ENCODE data around the gene ZNF230. TPM values are rescaled to one million over a fixed set of nuclear protein-coding genes. Genes with fewer than 3 reads are reported as not detected.

Gene ZNF230
- total and polyA plus RNA-seq, 9 of the 15 experiments (the other 6 are each of a cell fraction or from before 2014, with no cell fraction given): 1.3 to 4.0 (median 2.2) TPM

GRCh38 chr19:44032001-44032610 lies 29.3 kb downstream of the ZNF230 start (continued):
- TF ChIP-seq, protein P1, sequence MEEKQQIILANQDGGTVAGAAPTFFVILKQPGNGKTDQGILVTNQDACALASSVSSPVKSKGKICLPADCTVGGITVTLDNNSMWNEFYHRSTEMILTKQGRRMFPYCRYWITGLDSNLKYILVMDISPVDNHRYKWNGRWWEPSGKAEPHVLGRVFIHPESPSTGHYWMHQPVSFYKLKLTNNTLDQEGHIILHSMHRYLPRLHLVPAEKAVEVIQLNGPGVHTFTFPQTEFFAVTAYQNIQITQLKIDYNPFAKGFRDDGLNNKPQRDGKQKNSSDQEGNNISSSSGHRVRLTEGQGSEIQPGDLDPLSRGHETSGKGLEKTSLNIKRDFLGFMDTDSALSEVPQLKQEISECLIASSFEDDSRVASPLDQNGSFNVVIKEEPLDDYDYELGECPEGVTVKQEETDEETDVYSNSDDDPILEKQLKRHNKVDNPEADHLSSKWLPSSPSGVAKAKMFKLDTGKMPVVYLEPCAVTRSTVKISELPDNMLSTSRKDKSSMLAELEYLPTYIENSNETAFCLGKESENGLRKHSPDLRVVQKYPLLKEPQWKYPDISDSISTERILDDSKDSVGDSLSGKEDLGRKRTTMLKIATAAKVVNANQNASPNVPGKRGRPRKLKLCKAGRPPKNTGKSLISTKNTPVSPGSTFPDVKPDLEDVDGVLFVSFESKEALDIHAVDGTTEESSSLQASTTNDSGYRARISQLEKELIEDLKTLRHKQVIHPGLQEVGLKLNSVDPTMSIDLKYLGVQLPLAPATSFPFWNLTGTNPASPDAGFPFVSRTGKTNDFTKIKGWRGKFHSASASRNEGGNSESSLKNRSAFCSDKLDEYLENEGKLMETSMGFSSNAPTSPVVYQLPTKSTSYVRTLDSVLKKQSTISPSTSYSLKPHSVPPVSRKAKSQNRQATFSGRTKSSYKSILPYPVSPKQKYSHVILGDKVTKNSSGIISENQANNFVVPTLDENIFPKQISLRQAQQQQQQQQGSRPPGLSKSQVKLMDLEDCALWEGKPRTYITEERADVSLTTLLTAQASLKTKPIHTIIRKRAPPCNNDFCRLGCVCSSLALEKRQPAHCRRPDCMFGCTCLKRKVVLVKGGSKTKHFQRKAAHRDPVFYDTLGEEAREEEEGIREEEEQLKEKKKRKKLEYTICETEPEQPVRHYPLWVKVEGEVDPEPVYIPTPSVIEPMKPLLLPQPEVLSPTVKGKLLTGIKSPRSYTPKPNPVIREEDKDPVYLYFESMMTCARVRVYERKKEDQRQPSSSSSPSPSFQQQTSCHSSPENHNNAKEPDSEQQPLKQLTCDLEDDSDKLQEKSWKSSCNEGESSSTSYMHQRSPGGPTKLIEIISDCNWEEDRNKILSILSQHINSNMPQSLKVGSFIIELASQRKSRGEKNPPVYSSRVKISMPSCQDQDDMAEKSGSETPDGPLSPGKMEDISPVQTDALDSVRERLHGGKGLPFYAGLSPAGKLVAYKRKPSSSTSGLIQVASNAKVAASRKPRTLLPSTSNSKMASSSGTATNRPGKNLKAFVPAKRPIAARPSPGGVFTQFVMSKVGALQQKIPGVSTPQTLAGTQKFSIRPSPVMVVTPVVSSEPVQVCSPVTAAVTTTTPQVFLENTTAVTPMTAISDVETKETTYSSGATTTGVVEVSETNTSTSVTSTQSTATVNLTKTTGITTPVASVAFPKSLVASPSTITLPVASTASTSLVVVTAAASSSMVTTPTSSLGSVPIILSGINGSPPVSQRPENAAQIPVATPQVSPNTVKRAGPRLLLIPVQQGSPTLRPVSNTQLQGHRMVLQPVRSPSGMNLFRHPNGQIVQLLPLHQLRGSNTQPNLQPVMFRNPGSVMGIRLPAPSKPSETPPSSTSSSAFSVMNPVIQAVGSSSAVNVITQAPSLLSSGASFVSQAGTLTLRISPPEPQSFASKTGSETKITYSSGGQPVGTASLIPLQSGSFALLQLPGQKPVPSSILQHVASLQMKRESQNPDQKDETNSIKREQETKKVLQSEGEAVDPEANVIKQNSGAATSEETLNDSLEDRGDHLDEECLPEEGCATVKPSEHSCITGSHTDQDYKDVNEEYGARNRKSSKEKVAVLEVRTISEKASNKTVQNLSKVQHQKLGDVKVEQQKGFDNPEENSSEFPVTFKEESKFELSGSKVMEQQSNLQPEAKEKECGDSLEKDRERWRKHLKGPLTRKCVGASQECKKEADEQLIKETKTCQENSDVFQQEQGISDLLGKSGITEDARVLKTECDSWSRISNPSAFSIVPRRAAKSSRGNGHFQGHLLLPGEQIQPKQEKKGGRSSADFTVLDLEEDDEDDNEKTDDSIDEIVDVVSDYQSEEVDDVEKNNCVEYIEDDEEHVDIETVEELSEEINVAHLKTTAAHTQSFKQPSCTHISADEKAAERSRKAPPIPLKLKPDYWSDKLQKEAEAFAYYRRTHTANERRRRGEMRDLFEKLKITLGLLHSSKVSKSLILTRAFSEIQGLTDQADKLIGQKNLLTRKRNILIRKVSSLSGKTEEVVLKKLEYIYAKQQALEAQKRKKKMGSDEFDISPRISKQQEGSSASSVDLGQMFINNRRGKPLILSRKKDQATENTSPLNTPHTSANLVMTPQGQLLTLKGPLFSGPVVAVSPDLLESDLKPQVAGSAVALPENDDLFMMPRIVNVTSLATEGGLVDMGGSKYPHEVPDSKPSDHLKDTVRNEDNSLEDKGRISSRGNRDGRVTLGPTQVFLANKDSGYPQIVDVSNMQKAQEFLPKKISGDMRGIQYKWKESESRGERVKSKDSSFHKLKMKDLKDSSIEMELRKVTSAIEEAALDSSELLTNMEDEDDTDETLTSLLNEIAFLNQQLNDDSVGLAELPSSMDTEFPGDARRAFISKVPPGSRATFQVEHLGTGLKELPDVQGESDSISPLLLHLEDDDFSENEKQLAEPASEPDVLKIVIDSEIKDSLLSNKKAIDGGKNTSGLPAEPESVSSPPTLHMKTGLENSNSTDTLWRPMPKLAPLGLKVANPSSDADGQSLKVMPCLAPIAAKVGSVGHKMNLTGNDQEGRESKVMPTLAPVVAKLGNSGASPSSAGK (IDR thresholded peaks at IDR 0.05): no peak
- TF ChIP-seq, protein P2, sequence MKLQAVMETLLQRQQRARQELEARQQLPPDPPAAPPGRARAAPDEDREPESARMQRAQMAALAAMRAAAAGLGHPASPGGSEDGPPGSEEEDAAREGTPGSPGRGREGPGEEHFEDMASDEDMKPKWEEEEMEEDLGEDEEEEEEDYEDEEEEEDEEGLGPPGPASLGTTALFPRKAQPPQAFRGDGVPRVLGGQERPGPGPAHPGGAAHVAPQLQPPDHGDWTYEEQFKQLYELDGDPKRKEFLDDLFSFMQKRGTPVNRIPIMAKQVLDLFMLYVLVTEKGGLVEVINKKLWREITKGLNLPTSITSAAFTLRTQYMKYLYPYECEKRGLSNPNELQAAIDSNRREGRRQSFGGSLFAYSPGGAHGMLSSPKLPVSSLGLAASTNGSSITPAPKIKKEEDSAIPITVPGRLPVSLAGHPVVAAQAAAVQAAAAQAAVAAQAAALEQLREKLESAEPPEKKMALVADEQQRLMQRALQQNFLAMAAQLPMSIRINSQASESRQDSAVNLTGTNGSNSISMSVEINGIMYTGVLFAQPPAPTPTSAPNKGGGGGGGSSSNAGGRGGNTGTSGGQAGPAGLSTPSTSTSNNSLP (IDR thresholded peaks at IDR 0.05; ENCODE audit: borderline replicate concordance, low read depth, low read length): no peak
- TF ChIP-seq, protein P3, sequence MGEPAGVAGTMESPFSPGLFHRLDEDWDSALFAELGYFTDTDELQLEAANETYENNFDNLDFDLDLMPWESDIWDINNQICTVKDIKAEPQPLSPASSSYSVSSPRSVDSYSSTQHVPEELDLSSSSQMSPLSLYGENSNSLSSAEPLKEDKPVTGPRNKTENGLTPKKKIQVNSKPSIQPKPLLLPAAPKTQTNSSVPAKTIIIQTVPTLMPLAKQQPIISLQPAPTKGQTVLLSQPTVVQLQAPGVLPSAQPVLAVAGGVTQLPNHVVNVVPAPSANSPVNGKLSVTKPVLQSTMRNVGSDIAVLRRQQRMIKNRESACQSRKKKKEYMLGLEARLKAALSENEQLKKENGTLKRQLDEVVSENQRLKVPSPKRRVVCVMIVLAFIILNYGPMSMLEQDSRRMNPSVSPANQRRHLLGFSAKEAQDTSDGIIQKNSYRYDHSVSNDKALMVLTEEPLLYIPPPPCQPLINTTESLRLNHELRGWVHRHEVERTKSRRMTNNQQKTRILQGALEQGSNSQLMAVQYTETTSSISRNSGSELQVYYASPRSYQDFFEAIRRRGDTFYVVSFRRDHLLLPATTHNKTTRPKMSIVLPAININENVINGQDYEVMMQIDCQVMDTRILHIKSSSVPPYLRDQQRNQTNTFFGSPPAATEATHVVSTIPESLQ (CRISPR knock-in tag; IDR thresholded peaks at IDR 0.05): no peak
- TF ChIP-seq CBX5 (IDR thresholded peaks at IDR 0.05; ENCODE audit: borderline replicate concordance, low read depth) (0 out of 2 replicates have a peak, but pooled peaks have one; percentile 40), ELF2 (CRISPR knock-in tag; IDR thresholded peaks at IDR 0.05) (no peak), RHOXF2B (CRISPR knock-in tag; conservative IDR thresholded peaks at IDR 0.05) (no peak), ILK (tag; IDR thresholded peaks at IDR 0.05; ENCODE audit: borderline replicate concordance, low read depth) (no peak), MTA2 (IDR thresholded peaks at IDR 0.05; ENCODE audit: low read depth) (no peak), TRIM24 (IDR thresholded peaks at IDR 0.05) (no peak), EGR1 (conservative IDR thresholded peaks at IDR 0.05) (no peak), TRIM28 (IDR thresholded peaks at IDR 0.05) (peak; percentile 96), PHF20 (IDR thresholded peaks at IDR 0.05; ENCODE audit: partially characterized antibody) (no peak), SREBF1 (IDR thresholded peaks at IDR 0.05; ENCODE audit: borderline replicate concordance, low read depth, low read length) (no peak)

All from K562 (cell line).